ENCODE results near the gene TRMT1.
"Not testable (repeated sequence)": the region's sequence is repeated elsewhere in the genome, so short reads cannot be mapped to it uniquely, and the experiment has no call there.

Gene TRMT1

DNA sequence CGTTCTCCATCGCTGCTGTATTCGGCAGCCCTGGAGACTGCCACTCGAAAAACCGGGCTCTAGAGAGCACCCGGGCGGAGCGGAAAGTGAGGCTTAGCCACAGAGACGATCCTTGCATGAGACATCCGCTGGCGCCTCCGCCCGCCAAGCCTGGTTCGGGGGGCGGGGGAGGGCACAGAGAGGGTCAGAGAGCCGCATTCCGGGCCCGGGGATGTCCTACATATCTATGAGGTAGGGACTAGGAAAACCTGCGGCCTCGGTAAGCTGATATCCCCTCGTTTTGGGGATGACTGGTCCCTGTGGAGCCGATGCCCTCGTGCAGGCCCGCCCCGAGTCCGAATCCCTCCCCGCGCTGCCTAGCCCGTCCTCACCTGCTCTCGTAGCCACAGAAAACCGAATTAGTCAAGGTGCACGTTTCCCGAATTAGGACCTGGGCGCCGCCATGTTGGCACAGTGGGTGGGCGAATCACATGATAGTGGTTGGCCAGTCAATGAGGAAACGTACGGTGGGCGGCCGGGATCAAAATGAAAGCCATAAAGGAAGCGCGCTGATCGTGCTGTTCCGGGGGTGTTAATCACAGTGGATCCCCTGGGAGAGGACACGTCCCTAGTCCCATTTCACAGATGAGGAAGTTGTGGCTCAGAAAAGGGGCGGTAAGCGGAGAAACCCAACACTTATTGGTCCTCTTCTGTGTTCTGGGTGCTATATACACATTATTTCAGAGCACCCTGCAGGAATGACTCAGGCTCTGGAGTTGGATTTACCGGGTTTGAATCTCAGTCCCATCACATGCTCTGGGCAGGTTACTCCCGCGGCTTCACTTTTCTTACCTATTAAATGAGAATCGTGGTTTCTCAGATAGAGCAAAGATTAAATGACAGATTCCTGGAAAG, at the start of gene TRMT1:
Gene TRMT1, minus strand, starts transcription at position 459 of the 894 bp plus-strand sequence. Its CDS starts 341 bp downstream, at position 118.
- in situ Hi-C loops (cut with HindIII; ENCODE audit: low sequenced_read_pairs), result no loop called here
- peak; percentile 83 for DNase-seq (ENCODE audit: low read depth)
- H3K4me3 ChIP-seq (ENCODE audit: low read depth, low read length), result peak within 1 kb of the TSS; percentile 83
- TF ChIP-seq, protein P1, sequence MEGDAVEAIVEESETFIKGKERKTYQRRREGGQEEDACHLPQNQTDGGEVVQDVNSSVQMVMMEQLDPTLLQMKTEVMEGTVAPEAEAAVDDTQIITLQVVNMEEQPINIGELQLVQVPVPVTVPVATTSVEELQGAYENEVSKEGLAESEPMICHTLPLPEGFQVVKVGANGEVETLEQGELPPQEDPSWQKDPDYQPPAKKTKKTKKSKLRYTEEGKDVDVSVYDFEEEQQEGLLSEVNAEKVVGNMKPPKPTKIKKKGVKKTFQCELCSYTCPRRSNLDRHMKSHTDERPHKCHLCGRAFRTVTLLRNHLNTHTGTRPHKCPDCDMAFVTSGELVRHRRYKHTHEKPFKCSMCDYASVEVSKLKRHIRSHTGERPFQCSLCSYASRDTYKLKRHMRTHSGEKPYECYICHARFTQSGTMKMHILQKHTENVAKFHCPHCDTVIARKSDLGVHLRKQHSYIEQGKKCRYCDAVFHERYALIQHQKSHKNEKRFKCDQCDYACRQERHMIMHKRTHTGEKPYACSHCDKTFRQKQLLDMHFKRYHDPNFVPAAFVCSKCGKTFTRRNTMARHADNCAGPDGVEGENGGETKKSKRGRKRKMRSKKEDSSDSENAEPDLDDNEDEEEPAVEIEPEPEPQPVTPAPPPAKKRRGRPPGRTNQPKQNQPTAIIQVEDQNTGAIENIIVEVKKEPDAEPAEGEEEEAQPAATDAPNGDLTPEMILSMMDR (IDR thresholded peaks at IDR 0.05; ENCODE audit: low read depth, low read length, missing control alignments), result no peak

DNA sequence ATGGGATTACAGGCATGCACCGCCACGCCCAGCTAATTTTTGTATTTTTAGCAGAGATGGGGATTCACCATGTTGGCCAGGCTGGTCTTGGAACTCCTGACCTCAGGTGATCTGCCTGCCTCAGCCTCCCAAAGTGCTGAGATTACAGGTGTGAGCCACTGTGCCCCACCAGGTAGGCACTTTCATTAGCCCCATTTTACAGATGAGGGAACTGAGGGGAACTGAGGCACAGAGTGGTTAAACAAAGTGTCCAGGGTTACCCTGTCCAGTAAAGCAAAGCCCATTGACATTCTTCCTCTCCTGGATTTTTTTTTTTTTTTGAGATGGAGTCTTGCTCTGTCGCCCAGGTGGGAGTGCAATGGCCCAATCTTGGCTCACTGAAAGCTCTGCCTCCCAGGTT, 49.6 kb upstream of the TRMT1 start:
- H3K4me3 ChIP-seq (ENCODE audit: low read depth, low read length); DNase-seq (ENCODE audit: low read depth); in situ Hi-C loops (cut with HindIII; ENCODE audit: low sequenced_read_pairs): not testable (repeated sequence)

DNA sequence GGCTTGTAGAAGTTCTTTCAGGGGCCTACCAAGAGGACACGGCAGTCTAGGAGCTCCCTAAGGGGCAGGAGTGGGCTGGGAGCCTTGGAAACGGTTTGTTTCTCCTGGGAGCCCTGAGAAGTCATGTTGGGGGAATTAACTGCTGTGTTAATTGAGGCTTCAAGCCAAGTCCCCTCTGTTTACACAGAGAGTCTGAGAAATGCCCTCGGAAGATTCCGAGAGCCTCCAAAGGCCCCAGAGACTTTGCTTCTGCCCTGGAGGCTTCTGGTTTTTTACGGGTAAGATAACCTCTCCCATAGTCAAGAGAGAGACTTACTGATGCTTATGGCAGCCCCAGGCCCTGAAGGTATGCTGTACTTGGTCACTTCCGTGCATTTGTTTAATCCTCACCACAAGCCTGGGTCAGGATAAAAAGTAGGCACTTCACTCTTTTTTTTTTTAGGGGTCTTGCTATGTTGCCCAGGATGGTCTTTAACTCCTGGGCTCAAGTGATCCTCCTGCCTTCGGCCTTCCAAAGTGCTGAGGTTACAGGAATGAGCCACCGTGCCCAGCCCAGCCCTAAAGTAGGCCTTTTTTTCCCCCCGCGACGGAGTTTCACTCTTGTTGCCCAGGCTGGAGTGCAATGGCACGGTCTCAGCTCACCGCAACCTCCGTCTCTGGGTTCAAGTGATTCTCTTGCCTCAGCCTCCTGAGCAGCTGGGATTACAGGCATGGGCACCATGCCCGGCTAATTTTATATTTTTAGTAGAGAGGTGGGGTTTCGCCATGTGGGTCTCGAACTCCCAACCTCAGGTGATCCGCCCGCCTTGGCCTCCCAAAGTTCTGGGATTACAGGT, 48.8 kb upstream of the TRMT1 start:
- H3K4me3 ChIP-seq (ENCODE audit: low read depth, low read length), result no peak overlapping the region
- no peak for DNase-seq (ENCODE audit: low read depth)
- TF ChIP-seq, protein P1 (IDR thresholded peaks at IDR 0.05; ENCODE audit: low read depth, low read length, missing control alignments), result no peak
- in situ Hi-C loops (cut with HindIII; ENCODE audit: low sequenced_read_pairs), result no loop called here

DNA sequence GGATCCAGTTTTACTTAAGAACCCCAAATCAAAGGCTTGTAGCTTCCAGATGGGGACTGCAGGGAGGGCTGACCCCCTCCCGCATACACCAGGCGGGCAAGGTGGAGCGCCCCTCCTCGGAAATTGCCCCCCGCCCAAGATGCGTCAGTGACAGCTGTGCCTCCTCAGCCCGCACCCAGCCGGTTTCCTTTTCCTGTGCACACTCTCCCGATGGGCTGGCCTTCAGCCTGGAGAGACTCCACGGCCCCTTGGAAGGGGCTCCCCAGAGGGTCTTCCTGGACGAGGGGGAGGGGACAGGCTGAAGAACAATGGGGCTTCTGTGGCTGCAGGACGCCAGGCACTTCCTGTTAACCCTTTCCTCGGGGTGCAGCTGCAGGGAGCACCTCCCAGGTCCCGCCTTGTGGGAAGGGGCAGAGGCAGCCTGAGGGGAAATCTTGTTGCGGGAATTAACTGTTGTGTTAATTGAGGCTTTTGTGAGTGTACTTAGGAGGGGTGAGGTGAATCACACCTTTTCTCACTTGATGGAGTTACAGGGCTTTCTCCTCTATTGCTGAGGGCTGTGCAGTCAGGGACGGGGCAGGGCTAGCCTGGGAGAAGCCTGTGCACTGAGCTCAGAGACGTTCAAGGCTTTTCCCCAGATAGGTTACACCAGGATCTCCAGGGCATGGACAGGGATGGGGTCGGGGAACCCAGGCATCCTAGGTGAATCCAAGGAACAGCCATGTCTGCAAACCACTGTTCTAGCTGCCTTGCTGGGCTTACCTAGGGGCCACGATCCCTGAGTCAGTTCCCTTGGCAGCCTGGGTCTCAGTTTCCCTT, 48.0 kb upstream of the TRMT1 start:
- TF ChIP-seq, protein P1 (IDR thresholded peaks at IDR 0.05; ENCODE audit: low read depth, low read length, missing control alignments), result no peak
- DNase-seq (ENCODE audit: low read depth), result no peak
- no peak overlapping the region for H3K4me3 ChIP-seq (ENCODE audit: low read depth, low read length)
- in situ Hi-C loops (cut with HindIII; ENCODE audit: low sequenced_read_pairs), result no loop called here

DNA sequence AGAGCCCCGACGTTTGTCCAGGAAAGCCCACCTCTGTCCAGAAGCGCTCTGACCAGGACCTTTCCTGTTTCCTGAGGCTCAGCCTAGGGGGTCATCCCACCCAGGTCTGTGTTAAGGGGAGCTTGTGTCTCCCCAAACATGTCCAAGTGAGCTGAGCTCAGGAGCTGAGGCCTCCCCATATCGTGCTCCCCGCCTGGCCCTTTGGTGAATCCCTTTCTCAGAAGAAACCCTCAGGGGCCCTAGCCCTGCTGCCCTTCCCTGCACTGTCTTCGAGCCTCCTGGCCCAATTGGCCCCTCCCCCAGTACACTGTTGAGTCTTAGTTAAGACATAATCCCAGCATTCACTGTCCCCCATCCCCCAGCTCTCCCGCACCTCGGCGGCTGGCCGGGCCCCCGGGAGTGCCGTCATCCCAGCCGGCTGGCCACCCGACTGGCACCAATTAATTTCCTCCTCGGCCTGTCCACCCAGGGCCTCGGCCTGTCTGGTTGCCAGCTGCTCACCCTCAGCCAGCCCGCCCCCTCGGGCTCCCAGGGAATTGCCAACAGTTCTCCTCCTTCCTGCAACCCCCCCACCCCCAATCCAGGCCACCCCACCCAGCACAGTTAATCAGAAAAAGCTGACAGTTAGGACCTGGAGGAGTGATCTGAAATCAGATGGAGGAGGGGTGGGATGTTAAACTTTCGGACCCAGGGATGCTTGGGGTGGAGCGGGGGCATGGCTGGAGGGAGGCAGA, 47.2 kb upstream of the TRMT1 start:
- DNase-seq (ENCODE audit: low read depth), result no peak
- TF ChIP-seq, protein P1 (IDR thresholded peaks at IDR 0.05; ENCODE audit: low read depth, low read length, missing control alignments), result no peak
- in situ Hi-C loops (cut with HindIII; ENCODE audit: low sequenced_read_pairs), result no loop called here
- H3K4me3 ChIP-seq (ENCODE audit: low read depth, low read length), result no peak overlapping the region

DNA sequence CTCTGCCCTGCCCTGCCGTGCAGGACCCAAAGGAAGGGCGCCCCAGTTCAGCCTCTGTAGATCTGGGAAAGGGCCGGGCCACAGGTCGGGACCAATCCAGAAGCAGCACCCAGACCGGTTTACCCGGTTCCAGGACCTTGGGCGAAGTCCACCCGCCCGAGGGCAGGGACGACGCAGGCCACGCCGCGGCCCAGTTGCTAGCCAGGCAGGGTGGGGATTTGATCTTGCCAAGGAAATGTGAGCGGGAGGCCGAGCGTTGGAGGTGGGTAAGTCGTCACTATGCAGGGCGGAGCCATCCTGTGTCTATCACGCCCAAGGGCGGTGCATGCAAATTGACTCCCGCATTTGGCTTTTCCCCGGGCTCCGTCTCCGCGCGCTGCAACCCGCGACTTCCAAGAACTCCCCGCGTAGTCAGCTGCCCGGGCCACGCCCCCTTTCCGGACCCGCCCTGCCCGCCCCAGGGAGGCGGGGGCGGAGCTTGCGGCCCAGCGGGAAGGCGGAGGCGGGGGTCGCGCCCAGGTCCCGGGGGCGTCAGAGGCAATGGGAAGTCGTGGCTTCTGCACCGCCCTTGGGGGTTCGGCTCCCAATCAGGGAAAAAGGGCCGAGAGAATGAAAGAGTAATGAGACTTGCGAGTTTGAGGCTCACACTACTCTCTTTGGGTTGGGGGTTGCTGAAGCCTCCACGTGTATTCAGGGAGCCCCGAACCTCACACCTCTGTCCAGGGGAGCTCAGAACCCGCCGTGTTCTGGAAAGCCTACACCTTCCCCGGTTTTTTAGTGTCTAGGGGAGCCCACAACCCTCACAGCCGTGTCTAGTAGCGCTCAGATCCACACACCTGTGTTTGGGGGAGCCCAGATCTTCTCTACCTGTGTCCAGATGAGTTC, 46.4 kb upstream of the TRMT1 start:
- in situ Hi-C loops (cut with HindIII; ENCODE audit: low sequenced_read_pairs), result no loop called here
- TF ChIP-seq, protein P1 (IDR thresholded peaks at IDR 0.05; ENCODE audit: low read depth, low read length, missing control alignments), result no peak
- DNase-seq (ENCODE audit: low read depth), result peak; percentile 83
- H3K4me3 ChIP-seq (ENCODE audit: low read depth, low read length), result peak overlapping the region; percentile 16

Data from astrocyte of the cerebellum (primary cell).